ENCODE measurements around the gene BBS12. TPM values are rescaled to one million over a fixed set of nuclear protein-coding genes. Genes with fewer than 3 reads are reported as not detected.

Gene BBS12
- polyA plus RNA-seq, 1 of the 3 experiments (the other 2 are of a cell fraction) = 1.5 TPM

- TF ChIP-seq, protein P1, sequence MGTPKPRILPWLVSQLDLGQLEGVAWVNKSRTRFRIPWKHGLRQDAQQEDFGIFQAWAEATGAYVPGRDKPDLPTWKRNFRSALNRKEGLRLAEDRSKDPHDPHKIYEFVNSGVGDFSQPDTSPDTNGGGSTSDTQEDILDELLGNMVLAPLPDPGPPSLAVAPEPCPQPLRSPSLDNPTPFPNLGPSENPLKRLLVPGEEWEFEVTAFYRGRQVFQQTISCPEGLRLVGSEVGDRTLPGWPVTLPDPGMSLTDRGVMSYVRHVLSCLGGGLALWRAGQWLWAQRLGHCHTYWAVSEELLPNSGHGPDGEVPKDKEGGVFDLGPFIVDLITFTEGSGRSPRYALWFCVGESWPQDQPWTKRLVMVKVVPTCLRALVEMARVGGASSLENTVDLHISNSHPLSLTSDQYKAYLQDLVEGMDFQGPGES (IDR thresholded peaks at IDR 0.05; ENCODE audit: low read depth, low read length) = no peak
- TF ChIP-seq GABPA (IDR thresholded peaks at IDR 0.05; ENCODE audit: low read depth) = no peak
- TF ChIP-seq SIN3A (IDR thresholded peaks at IDR 0.05; ENCODE audit: borderline replicate concordance, low read depth, low read length) = no peak
- no peak for TF ChIP-seq TAF1 (IDR thresholded peaks at IDR 0.05; ENCODE audit: borderline replicate concordance, low read depth, low read length)
- no peak for TF ChIP-seq FOXM1 (IDR thresholded peaks at IDR 0.05; ENCODE audit: low read depth)
- no peak for TF ChIP-seq TEAD4 (IDR thresholded peaks at IDR 0.05; ENCODE audit: borderline replicate concordance, insufficient read depth)
- no peak for TF ChIP-seq MAX (IDR thresholded peaks at IDR 0.05; ENCODE audit: low read depth)
- TF ChIP-seq ELF1 (IDR thresholded peaks at IDR 0.05) = no peak
- TF ChIP-seq JUND (IDR thresholded peaks at IDR 0.05) = no peak
- no peak for TF ChIP-seq RCOR1 (IDR thresholded peaks at IDR 0.05; ENCODE audit: low read length)
- TF ChIP-seq RXRA (IDR thresholded peaks at IDR 0.05; ENCODE audit: borderline replicate concordance, low read depth) = no peak
- TF ChIP-seq EZH2phosphoT487 (IDR thresholded peaks at IDR 0.05; ENCODE audit: borderline replicate concordance, low read depth) = no peak
- TF ChIP-seq YY1 (IDR thresholded peaks at IDR 0.05; ENCODE audit: low read depth) = no peak
- no peak for TF ChIP-seq USF2 (IDR thresholded peaks at IDR 0.05; ENCODE audit: borderline replicate concordance, low read depth, low read length)
Measured at GRCh38 chr4:122787940-122788339, 55.4 kb downstream of the BBS12 start (continued).

DNA sequence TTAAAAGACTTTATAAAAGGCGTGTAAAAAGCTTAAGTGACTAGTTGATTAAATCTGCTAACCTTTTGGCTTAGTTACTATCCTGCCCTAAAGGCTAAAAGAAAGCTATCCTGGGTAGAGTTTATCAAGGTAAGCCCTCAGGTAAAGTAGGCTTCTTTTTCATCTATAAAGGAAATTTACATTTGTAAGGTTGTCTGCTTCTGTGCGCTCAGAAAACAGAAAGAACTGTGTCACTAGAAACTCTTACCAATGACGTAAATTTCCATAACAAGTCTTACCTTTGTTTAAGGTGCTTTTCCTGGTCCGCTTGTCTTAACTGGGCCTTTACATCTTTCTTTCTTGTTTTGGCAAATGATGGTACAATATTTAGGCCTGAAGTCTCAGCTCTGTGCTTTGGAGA is 56.4 kb downstream of the BBS12 start:
- H3K9me3 ChIP-seq = no peaks in the 10 kb centered on the region
- POLR2A ChIA-PET = interaction anchor here (0.6 to 0.7 kb wide), 2 partner anchors 8 to 1043 kb away, joined by 3 read pairs; no protein-coding TSS in a partner anchor

More for the DNA sequence above, 56.4 kb downstream of the BBS12 start:
- Histone ChIP-seq H3K4me3 (ENCODE audit: low read depth in 2 of 2, low read length in 1 of 2) (no peak overlapping the region), H3K4me2 (no peak overlapping the region), H3K27ac (ENCODE audit: low read depth in 2 of 2, low read length in 1 of 2) (no peak overlapping the region), H3F3A (replicated peaks; ENCODE audit: insufficient read depth) (peaks cover 8% of the 10 kb centered on the region), H3K79me2 (ENCODE audit: insufficient read depth) (no peaks in the 10 kb centered on the region), H3K9me2 (no peaks in the 10 kb centered on the region), H3K4me1 (ENCODE audit: control insufficient read depth in 1 of 2, insufficient read depth in 2 of 2, low read depth in 1 of 2, low read length in 1 of 2) (peaks cover 0 to 10% of the 10 kb centered on the region in 2 experiments; a peak in 2 of 4 replicates), H4K20me1 (ENCODE audit: insufficient read depth) (no peaks in the 10 kb centered on the region), H3K36me3 (replicated peaks in 1 of 2; ENCODE audit: control insufficient read depth in 1 of 2, insufficient read depth in 2 of 2, low read length in 1 of 2) (no peaks in the 10 kb centered on the region), H2AFZ (ENCODE audit: low read depth) (no peak overlapping the region), H3K9ac (no peak overlapping the region), H3K27me3 (ENCODE audit: insufficient read depth) (no peaks in the 10 kb centered on the region)
- no peak for DNase-seq
- WGBS (ENCODE audit: low lambda C conversion rate) = 96% methylated on average over 4 of the region's 4 CpGs
- CTCF ChIA-PET = interaction anchor here (1.4 to 1.7 kb wide), 2 partner anchors 12 to 31 kb away, joined by 4 to 10 read pairs; no protein-coding TSS in a partner anchor
- TF ChIP-seq RAD21 (IDR thresholded peaks at IDR 0.05; ENCODE audit: low read length) (no peak), SMC3 (IDR thresholded peaks at IDR 0.05; ENCODE audit: low read depth, low read length) (no peak), TAF1 (IDR thresholded peaks at IDR 0.05; ENCODE audit: borderline replicate concordance, low read depth, low read length) (no peak), POLR2AphosphoS5 (IDR thresholded peaks at IDR 0.05; ENCODE audit: low read depth, low read length) (no peak), TEAD4 (IDR thresholded peaks at IDR 0.05; ENCODE audit: borderline replicate concordance, insufficient read depth) (no peak), USF2 (IDR thresholded peaks at IDR 0.05; ENCODE audit: borderline replicate concordance, low read depth, low read length) (no peak), TCF12 (IDR thresholded peaks at IDR 0.05) (no peak), ZBTB33 (IDR thresholded peaks at IDR 0.05; ENCODE audit: borderline replicate concordance, low read depth) (no peak), EP300 (IDR thresholded peaks at IDR 0.05; ENCODE audit: borderline replicate concordance in 1 of 2, low read depth in 1 of 2, low read length in 1 of 2) (no peak), RFX5 (IDR thresholded peaks at IDR 0.05; ENCODE audit: low read length) (no peak), YY1 (IDR thresholded peaks at IDR 0.05; ENCODE audit: low read depth) (no peak), ELF1 (IDR thresholded peaks at IDR 0.05) (no peak), FOSL2 (IDR thresholded peaks at IDR 0.05; ENCODE audit: borderline replicate concordance, low read depth) (no peak), MXI1 (IDR thresholded peaks at IDR 0.05; ENCODE audit: low read depth, low read length) (no peak), MAX (IDR thresholded peaks at IDR 0.05; ENCODE audit: low read depth) (no peak), FOXM1 (IDR thresholded peaks at IDR 0.05; ENCODE audit: low read depth) (no peak), GABPA (IDR thresholded peaks at IDR 0.05; ENCODE audit: low read depth) (no peak), RXRA (IDR thresholded peaks at IDR 0.05; ENCODE audit: borderline replicate concordance, low read depth) (no peak)
